GM08714 (cell line): ENCODE measurements around the gene MAGI1.

Experiments
- H3K4me3 ChIP-seq: fragments of 200-500 bp; sonication (Bioruptor generic); 2 replicates; pipeline ENCODE4 v1.5.1; 2014; ENCODE audit warnings: mild to moderate bottlenecking, low read length, inconsistent platforms
- ZNF274 ChIP-seq: IDR thresholded peaks from 2 replicates; pipeline ENCODE4 v1.6.1; 2012; ENCODE audit warnings: mild to moderate bottlenecking, low read depth, low read length

MAGI1 gene

GRCh38 chr3:65958216-65958615 lies 80.5 kb downstream of the MAGI1 start:
- H3K4me3 ChIP-seq, result no peak overlapping the region
- TF ChIP-seq ZNF274, result no peak

- TF ChIP-seq ZNF274, result no peak
- no peak overlapping the region for H3K4me3 ChIP-seq
Measured at GRCh38 chr3:65955792-65956477, 82.8 kb downstream of the MAGI1 start.

- no peak overlapping the region for H3K4me3 ChIP-seq
- no peak for TF ChIP-seq ZNF274
Measured at GRCh38 chr3:65953881-65954733, 84.6 kb downstream of the MAGI1 start.

GRCh38 chr3:65953301-65953812 lies 85.4 kb downstream of the MAGI1 start:
- TF ChIP-seq ZNF274, result no peak
- H3K4me3 ChIP-seq, result no peak overlapping the region

GRCh38 chr3:65952842-65953241 lies 85.9 kb downstream of the MAGI1 start:
- TF ChIP-seq ZNF274, result no peak
- H3K4me3 ChIP-seq, result no peak overlapping the region

GRCh38 chr3:65951836-65952505 lies 86.7 kb downstream of the MAGI1 start:
- H3K4me3 ChIP-seq, result no peak overlapping the region
- TF ChIP-seq ZNF274, result no peak

GRCh38 chr3:65950340-65951326 lies 88.1 kb downstream of the MAGI1 start:
- H3K4me3 ChIP-seq, result no peak overlapping the region
- no peak for TF ChIP-seq ZNF274

- no peak for TF ChIP-seq ZNF274
- no peak overlapping the region for H3K4me3 ChIP-seq
Measured at GRCh38 chr3:65948841-65949573, 89.7 kb downstream of the MAGI1 start.

- TF ChIP-seq ZNF274, result no peak
- H3K4me3 ChIP-seq, result no peak overlapping the region
Measured at GRCh38 chr3:65946438-65946837, 92.3 kb downstream of the MAGI1 start.

- TF ChIP-seq ZNF274, result no peak
- no peak overlapping the region for H3K4me3 ChIP-seq
Measured at GRCh38 chr3:65945953-65946352, 92.8 kb downstream of the MAGI1 start.

GRCh38 chr3:65945480-65945879 lies 93.2 kb downstream of the MAGI1 start:
- TF ChIP-seq ZNF274, result no peak
- H3K4me3 ChIP-seq, result no peak overlapping the region

GRCh38 chr3:65944252-65944651 lies 94.5 kb downstream of the MAGI1 start:
- no peak for TF ChIP-seq ZNF274
- no peak overlapping the region for H3K4me3 ChIP-seq

- no peak for TF ChIP-seq ZNF274
Measured at GRCh38 chr3:65939801-65940246, 98.9 kb downstream of the MAGI1 start.

More at GRCh38 chr3:65939801-65940246, 98.9 kb downstream of the MAGI1 start:
- no peak overlapping the region for H3K4me3 ChIP-seq
